CD14-positive monocyte (primary cell): Measurements from ENCODE around the gene TTC28. TPM values are rescaled to one million over a fixed set of nuclear protein-coding genes. Genes with fewer than 3 reads are reported as not detected.
"Not testable (repeated sequence)": the region's sequence is repeated elsewhere in the genome, so short reads cannot be mapped to it uniquely, and the experiment has no call there.

Experiments used
- DNase-seq, 3 donors: peaks; one replicate each; pipeline ENCODE4 v3.0.0-alpha.2; 2011 to 2022
- H2AFZ ChIP-seq: 2 replicates; pipeline ENCODE4 v1.6.0; 2012; ENCODE audit warnings: mild to moderate bottlenecking, low read depth, low read length, inconsistent platforms; ENCODE audit not compliant: insufficient read depth, poor library complexity, severe bottlenecking
- H3K27ac ChIP-seq, 2 donors: 1 replicate in 1 of 2; 2 replicates in 1 of 2; pipeline ENCODE4 v1.5.1; 2012 to 2013; ENCODE audit warnings: low read length in 2 of 2, control low read depth in 1 of 2, inconsistent platforms in 1 of 2, low read depth in 1 of 2, mild to moderate bottlenecking in 1 of 2
- H3K27me3 ChIP-seq, 2 donors: one replicate each; pipeline versions ENCODE4 v1.6.0 to v1.6.1; 2011 to 2013; ENCODE audit warnings: low read length in 2 of 2; ENCODE audit not compliant: control insufficient read depth in 2 of 2, insufficient read depth in 2 of 2
- H3K36me3 ChIP-seq, 2 donors: replicated peaks in 1 of 2; 1 replicate in 1 of 2; 2 replicates in 1 of 2; pipeline versions ENCODE4 v1.5.1 to v1.6.1; 2012 to 2013; ENCODE audit warnings: low read length in 2 of 2, control low read depth in 1 of 2, inconsistent platforms in 1 of 2, mild to moderate bottlenecking in 1 of 2; ENCODE audit not compliant: insufficient read depth in 2 of 2, control insufficient read depth in 1 of 2
- H3K4me1 ChIP-seq, 2 donors: 1 replicate in 1 of 2; 2 replicates in 1 of 2; pipeline versions ENCODE4 v1.5.1 to v1.6.1; 2012 to 2013; ENCODE audit warnings: low read length in 2 of 2, control low read depth in 1 of 2, inconsistent platforms in 1 of 2, mild to moderate bottlenecking in 1 of 2, moderate library complexity in 1 of 2; ENCODE audit not compliant: insufficient read depth in 2 of 2, control insufficient read depth in 1 of 2
- H3K4me2 ChIP-seq: replicated peaks from 2 replicates; pipeline ENCODE3; 2012; ENCODE audit warnings: low read length, moderate library complexity, mild to moderate bottlenecking; ENCODE audit not compliant: poor library complexity, severe bottlenecking; ENCODE audit errors: extremely low read depth
- H3K4me3 ChIP-seq, 3 experiments: fragments of 200-600 bp in 1 of 3; sonication (generic) in 1 of 3; replicated peaks in 1 of 3; 1 replicate in 2 of 3; 2 replicates in 1 of 3; pipeline ENCODE4 v1.5.1; 2011 to 2013; ENCODE audit warnings: low read length in 3 of 3, mild to moderate bottlenecking in 3 of 3, control low read depth in 2 of 3, low read depth in 2 of 3, inconsistent platforms in 1 of 3, moderate library complexity in 1 of 3
- H3K79me2 ChIP-seq: 2 replicates; pipeline ENCODE4 v1.6.0; 2012; ENCODE audit warnings: mild to moderate bottlenecking, control low read depth, inconsistent platforms, low read length, moderate library complexity; ENCODE audit not compliant: insufficient read depth
- H3K9ac ChIP-seq: 2 replicates; pipeline ENCODE4 v1.6.0; 2017; ENCODE audit warnings: low read length, mild to moderate bottlenecking; ENCODE audit not compliant: insufficient read depth, poor library complexity, severe bottlenecking
- H3K9me3 ChIP-seq, 2 donors: replicated peaks in 1 of 2; 1 replicate in 1 of 2; 2 replicates in 1 of 2; pipeline versions ENCODE4 v1.5.1 to v1.6.1; 2012 to 2013; ENCODE audit warnings: low read length in 2 of 2, control low read depth in 1 of 2; ENCODE audit not compliant: control insufficient read depth in 1 of 2, insufficient read depth in 1 of 2
- H4K20me1 ChIP-seq: 2 replicates; pipeline ENCODE4 v1.6.0; 2012; ENCODE audit warnings: mild to moderate bottlenecking, low read length, control low read depth, moderate library complexity; ENCODE audit not compliant: insufficient read depth
- H3K27ac Mint-ChIP-seq, 7 donors: one replicate each; pipeline ENCODE4 v1.8.0; 2020; ENCODE audit warnings: mild to moderate bottlenecking in 7 of 7, mixed read lengths in 7 of 7, moderate library complexity in 6 of 7, inconsistent platforms in 2 of 7
- H3K27me3 Mint-ChIP-seq, 3 donors: one replicate each; pipeline ENCODE4 v1.8.0; 2021 to 2022; ENCODE audit warnings: low read depth in 3 of 3, mild to moderate bottlenecking in 3 of 3, mixed read lengths in 3 of 3, moderate library complexity in 3 of 3, inconsistent platforms in 1 of 3
- H3K36me3 Mint-ChIP-seq, 2 donors: one replicate each; pipeline ENCODE4 v1.8.0; 2020; ENCODE audit warnings: mixed read lengths in 2 of 2, inconsistent platforms in 1 of 2, mild to moderate bottlenecking in 1 of 2
- H3K4me1 Mint-ChIP-seq: one replicate; pipeline ENCODE4 v1.8.0; 2020; ENCODE audit warnings: mild to moderate bottlenecking, mixed read lengths
- H3K4me3 Mint-ChIP-seq, 2 donors: one replicate each; pipeline ENCODE4 v1.8.0; 2020; ENCODE audit warnings: mild to moderate bottlenecking in 2 of 2, mixed read lengths in 2 of 2, moderate library complexity in 1 of 2
- H3K9me3 Mint-ChIP-seq, 7 donors: one replicate each; pipeline ENCODE4 v1.8.0; 2020 to 2022; ENCODE audit warnings: mixed read lengths in 7 of 7, mild to moderate bottlenecking in 6 of 7, moderate library complexity in 6 of 7, inconsistent platforms in 2 of 7
- WGBS: methylation state at CpG from one replicate; pipeline ENCODE4 v1.1.5; 2013; ENCODE audit warnings: missing lambda C conversion rate; ENCODE audit not compliant: insufficient coverage; 5-methylcytosine and 5-hydroxymethylcytosine counted together
- intact Hi-C, 2 donors: fragments of 100-400 bp; cut with micrococcal nuclease; formaldehyde crosslinking; loops; one replicate each; pipeline versions ENCODE4 v1.15.0 to v1.15.1; 2023
- polyA plus RNA-seq, 3 donors: library from polyadenylated mRNA; depleted of rRNA in 1 of 3; unstranded in 2 of 3; stranded (reverse) in 1 of 3; fragments of 300-500 nt in 2 of 3; fragments of >200 nt in 1 of 3; fragmentation: Illumina TruSeq in 2 of 3; gene quantifications; 1 replicate in 2 of 3; 2 replicates in 1 of 3; pipeline ENCODE4 v1.2.3, GENCODE V29; 2012 to 2021
- TF ChIP-seq, protein P1 (sequence below): fragments of 200-600 bp; IDR thresholded peaks from one replicate; pipeline ENCODE4 v1.8.0; 2022; ENCODE audit warnings: antibody characterized with exemption, mild to moderate bottlenecking

TTC28 gene
- polyA plus RNA-seq, 3 donors: 0.24 to 0.61 TPM; not detected in 1

- Mint-ChIP-seq H3K4me1 (no peaks in the 10 kb centered on the region), H3K9me3 (peaks cover 0 to 3% (median 0%) of the 10 kb centered on the region in 7 donors), H3K27ac (no peak overlapping the region), H3K27me3 (peaks cover 0 to 2% (median 0%) of the 10 kb centered on the region in 3 donors), H3K4me3 (no peak overlapping the region), H3K36me3 (no peaks in the 10 kb centered on the region)
- no peaks in the 10 kb centered on the region for H4K20me1 ChIP-seq
- no peaks in the 10 kb centered on the region for H3K4me1 ChIP-seq
- H3K27me3 ChIP-seq: no peaks in the 10 kb centered on the region
- H2AFZ ChIP-seq: no peak overlapping the region
- H3K9me3 ChIP-seq: no peaks in the 10 kb centered on the region
- no peak overlapping the region for H3K27ac ChIP-seq
- no peak overlapping the region for H3K4me2 ChIP-seq
- H3K9ac ChIP-seq: no peak overlapping the region
- TF ChIP-seq, protein P1, sequence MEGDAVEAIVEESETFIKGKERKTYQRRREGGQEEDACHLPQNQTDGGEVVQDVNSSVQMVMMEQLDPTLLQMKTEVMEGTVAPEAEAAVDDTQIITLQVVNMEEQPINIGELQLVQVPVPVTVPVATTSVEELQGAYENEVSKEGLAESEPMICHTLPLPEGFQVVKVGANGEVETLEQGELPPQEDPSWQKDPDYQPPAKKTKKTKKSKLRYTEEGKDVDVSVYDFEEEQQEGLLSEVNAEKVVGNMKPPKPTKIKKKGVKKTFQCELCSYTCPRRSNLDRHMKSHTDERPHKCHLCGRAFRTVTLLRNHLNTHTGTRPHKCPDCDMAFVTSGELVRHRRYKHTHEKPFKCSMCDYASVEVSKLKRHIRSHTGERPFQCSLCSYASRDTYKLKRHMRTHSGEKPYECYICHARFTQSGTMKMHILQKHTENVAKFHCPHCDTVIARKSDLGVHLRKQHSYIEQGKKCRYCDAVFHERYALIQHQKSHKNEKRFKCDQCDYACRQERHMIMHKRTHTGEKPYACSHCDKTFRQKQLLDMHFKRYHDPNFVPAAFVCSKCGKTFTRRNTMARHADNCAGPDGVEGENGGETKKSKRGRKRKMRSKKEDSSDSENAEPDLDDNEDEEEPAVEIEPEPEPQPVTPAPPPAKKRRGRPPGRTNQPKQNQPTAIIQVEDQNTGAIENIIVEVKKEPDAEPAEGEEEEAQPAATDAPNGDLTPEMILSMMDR: no peak
- no peaks in the 10 kb centered on the region for H3K36me3 ChIP-seq
- no peak overlapping the region for H3K4me3 ChIP-seq
- intact Hi-C loops: no loop called here
- no peaks in the 10 kb centered on the region for H3K79me2 ChIP-seq
- 100% methylated on average over 3 of the region's 5 CpGs for WGBS
- DNase-seq: no peak
These were observed 458.8 kb downstream of the TTC28 start for GRCh38 chr22:28220626-28221363.

DNA sequence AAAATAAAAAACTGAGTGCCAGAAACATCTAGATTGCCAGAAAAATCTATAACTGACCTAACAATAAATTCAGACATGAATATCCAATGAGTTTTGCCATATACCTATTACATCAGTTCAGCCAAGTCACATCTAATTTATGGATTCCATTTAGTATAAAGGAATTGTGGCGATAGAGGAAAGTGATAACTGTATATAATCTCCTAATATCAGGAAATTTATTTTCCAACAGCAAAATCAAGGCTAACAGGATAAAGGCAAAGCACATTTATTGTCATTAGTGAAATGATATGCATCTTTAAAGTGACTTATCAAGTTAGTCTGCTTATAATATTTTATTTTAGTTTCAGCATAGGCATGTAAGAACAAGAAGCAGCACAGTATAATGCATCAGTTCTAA lies 462.4 kb downstream of the TTC28 start:
- intact Hi-C loops: no loop called here
- H3K27ac ChIP-seq: no peak overlapping the region
- no peaks in the 10 kb centered on the region for H3K9me3 ChIP-seq
- H3K27me3 ChIP-seq: no peaks in the 10 kb centered on the region
- no peaks in the 10 kb centered on the region for H4K20me1 ChIP-seq
- TF ChIP-seq, protein P1: no peak
- H3K4me3 ChIP-seq: no peak overlapping the region
- H3K4me1 Mint-ChIP-seq: no peaks in the 10 kb centered on the region
- DNase-seq: no peak
- no peaks in the 10 kb centered on the region for H3K79me2 ChIP-seq
- H3K9ac ChIP-seq: no peak overlapping the region
- H3K36me3 Mint-ChIP-seq: no peaks in the 10 kb centered on the region
- no peak overlapping the region for H3K4me3 Mint-ChIP-seq
- no peaks in the 10 kb centered on the region for H3K36me3 ChIP-seq
- H2AFZ ChIP-seq: no peak overlapping the region
- H3K27ac Mint-ChIP-seq: no peak overlapping the region
- H3K27me3 Mint-ChIP-seq: no peaks in the 10 kb centered on the region
- no CpG with 5 or more reads among the region's 1 CpG for WGBS
- H3K4me1 ChIP-seq: no peaks in the 10 kb centered on the region
- H3K4me2 ChIP-seq: no peak overlapping the region
- H3K9me3 Mint-ChIP-seq: peaks cover 0 to 3% (median 0%) of the 10 kb centered on the region in 7 donors

DNA sequence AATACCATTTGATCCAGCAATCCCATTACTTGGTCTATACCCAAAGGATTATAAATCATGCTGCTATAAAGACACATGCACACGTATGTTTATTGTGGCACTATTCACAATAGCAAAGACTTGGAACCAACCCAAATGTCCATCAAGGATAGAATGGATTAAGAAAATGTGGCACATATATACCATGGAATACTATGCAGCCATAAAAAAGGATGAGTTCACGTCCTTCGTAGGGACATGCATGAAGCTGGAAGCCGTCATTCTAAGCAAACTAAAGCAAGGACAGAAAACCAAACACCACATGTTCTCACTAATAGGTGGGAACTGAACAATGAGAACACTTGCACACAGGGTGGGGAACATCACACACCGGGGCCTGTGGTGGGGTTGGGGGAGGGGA lies 464.9 kb downstream of the TTC28 start:
- H3K4me2 ChIP-seq, DNase-seq, H3K36me3 Mint-ChIP-seq, H3K27ac Mint-ChIP-seq, H3K36me3 ChIP-seq, H3K9ac ChIP-seq, H3K4me3 ChIP-seq, H3K27ac ChIP-seq, H3K4me1 ChIP-seq, H3K79me2 ChIP-seq, H3K27me3 ChIP-seq, H3K27me3 Mint-ChIP-seq, intact Hi-C loops, H3K4me3 Mint-ChIP-seq, H3K4me1 Mint-ChIP-seq, H4K20me1 ChIP-seq, H3K9me3 ChIP-seq, H2AFZ ChIP-seq: not testable (repeated sequence)
- WGBS: no CpG with 5 or more reads among the region's 5 CpGs
- peaks cover 8 to 17% (median 11%) of the 10 kb centered on the region in 7 donors for H3K9me3 Mint-ChIP-seq
